Tongue (tissue), 2 donors: Measurements from ENCODE around the gene CHD6. TPM values are rescaled to one million over a fixed set of nuclear protein-coding genes. Genes with fewer than 3 reads are reported as not detected.

ENCODE experiments used
- DNase-seq: peaks from one replicate; pipeline ENCODE4 v3.0.0-alpha.2; 2015
- total RNA-seq: library from RNA; depleted of rRNA; stranded (reverse); fragments of >200 nt; gene quantifications from one replicate; pipeline ENCODE4 v1.2.3, GENCODE V29; 2014

CHD6 gene
- total RNA-seq, 1 donor from 2014 or later: 65.1 TPM

- DNase-seq: peak; percentile 86
Measured at GRCh38 chr20:41392871-41393704, 225.1 kb downstream of the CHD6 start.

GRCh38 chr20:41392295-41392694, 225.9 kb downstream of the CHD6 start:
- DNase-seq: peak; percentile 40

GRCh38 chr20:41391587-41392001, 226.6 kb downstream of the CHD6 start:
- DNase-seq: peak; percentile 48

GRCh38 chr20:41390889-41391288, 227.3 kb downstream of the CHD6 start:
- no peak for DNase-seq

GRCh38 chr20:41387444-41387851, 230.7 kb downstream of the CHD6 start:
- peak; percentile 70 for DNase-seq

- DNase-seq: peak; percentile 89
Measured at GRCh38 chr20:41386502-41387427, 231.4 kb downstream of the CHD6 start.

- DNase-seq: peak; percentile 60
Measured at GRCh38 chr20:41382791-41383305, 235.3 kb downstream of the CHD6 start.

GRCh38 chr20:41380551-41381193, 237.5 kb downstream of the CHD6 start:
- peak; percentile 39 for DNase-seq

GRCh38 chr20:41379551-41379950, 238.6 kb downstream of the CHD6 start:
- DNase-seq: no peak

- no peak for DNase-seq
Measured at GRCh38 chr20:41377275-41377674, 240.9 kb downstream of the CHD6 start.

- no peak for DNase-seq
Measured at GRCh38 chr20:41376349-41376748, 241.8 kb downstream of the CHD6 start.

- no peak for DNase-seq
Measured at GRCh38 chr20:41375846-41376245, 242.3 kb downstream of the CHD6 start.

GRCh38 chr20:41373931-41374920, 244.0 kb downstream of the CHD6 start:
- no peak for DNase-seq

GRCh38 chr20:41373251-41373783, 244.9 kb downstream of the CHD6 start:
- DNase-seq: no peak

GRCh38 chr20:41371371-41371770, 246.8 kb downstream of the CHD6 start:
- DNase-seq: no peak

- peak; percentile 51 for DNase-seq
Measured at GRCh38 chr20:41370176-41370575, 248.0 kb downstream of the CHD6 start.

- no peak for DNase-seq
Measured at GRCh38 chr20:41369673-41370072, 248.5 kb downstream of the CHD6 start.

- DNase-seq: no peak
Measured at GRCh38 chr20:41367956-41368355, 250.2 kb downstream of the CHD6 start.

GRCh38 chr20:41367393-41367695, 250.8 kb downstream of the CHD6 start:
- no peak for DNase-seq

- peak; percentile 64 for DNase-seq
Measured at GRCh38 chr20:41366546-41367392, 251.4 kb downstream of the CHD6 start, which contains the start of gene EMILIN3. Gene EMILIN3, minus strand, starts transcription at chr20:41366818. Its CDS starts 184 bp downstream, at chr20:41366634.
